ENCODE measurements around the gene C6orf89.

DNA sequence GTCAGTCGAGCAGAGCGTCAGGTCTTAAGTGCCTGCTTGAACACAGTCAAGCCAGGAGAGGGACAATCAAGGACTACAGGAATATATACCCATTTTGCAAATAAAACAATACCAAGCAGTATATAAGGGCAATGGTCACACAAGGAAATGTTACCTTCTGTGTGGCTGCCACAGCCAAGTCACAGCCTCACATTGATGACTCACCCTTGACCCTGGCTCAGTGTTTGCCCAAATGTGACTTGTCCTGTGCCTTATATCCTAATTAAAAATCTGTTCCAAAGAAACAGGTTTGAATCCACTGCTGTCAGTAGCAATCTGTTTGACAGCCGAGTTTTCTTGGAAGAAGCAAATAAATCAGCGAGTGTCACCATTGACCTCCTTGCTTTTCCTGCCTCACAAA lies 34.3 kb downstream of the C6orf89 start:
- no peak for TF ChIP-seq CTCF (IDR thresholded peaks at IDR 0.05)
- TF ChIP-seq POLR2A (IDR thresholded peaks at IDR 0.05) = no peak
